NCI-H2029 treated with DMSO at 0.1 percent for 48 hours (cell line): ENCODE results near the gene UGT1A7.

Source experiments
- DNase-seq: peaks from one replicate; lab custom pipeline; 2025; lab: John Stamatoyannopoulos, UW

The UGT1A7 gene

DNA sequence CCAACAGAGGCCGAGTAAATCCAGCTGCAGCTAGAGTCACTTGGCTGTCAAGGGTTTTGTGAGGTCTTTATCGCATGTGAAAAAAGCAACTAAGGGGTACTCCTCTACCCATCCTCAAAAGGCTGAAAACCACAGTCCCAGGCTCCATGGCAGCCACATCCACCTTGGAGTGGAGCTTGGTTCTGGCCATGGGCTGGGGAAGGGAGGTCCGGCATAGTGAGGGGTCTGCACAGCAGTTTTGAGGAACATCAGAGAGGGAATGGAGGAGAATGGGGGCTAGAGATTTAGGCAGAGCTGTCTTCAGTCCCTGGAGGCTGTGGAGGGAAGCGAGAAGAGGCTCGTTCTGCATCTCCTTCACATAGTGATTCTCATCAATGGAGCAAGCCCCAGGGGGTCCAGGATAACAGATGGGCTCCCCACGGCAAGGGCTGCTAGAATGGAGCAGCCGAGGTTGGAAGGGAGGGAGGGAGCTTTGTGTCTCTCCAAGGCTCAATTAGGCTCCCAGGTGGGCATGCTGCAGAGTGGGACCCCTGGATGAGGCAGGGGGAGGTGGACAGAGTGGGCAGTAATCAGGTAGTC, 117.5 kb downstream of the UGT1A7 start:
- DNase-seq = no peak

GRCh38 chr2:233799716-233800115, 118.0 kb downstream of the UGT1A7 start:
- no peak for DNase-seq

- no peak for DNase-seq
These were observed 118.5 kb downstream of the UGT1A7 start for GRCh38 chr2:233800208-233800607.

GRCh38 chr2:233801357-233802131, 119.8 kb downstream of the UGT1A7 start:
- DNase-seq = no peak

- no peak for DNase-seq
These were observed 120.6 kb downstream of the UGT1A7 start for GRCh38 chr2:233802132-233802815.

DNA sequence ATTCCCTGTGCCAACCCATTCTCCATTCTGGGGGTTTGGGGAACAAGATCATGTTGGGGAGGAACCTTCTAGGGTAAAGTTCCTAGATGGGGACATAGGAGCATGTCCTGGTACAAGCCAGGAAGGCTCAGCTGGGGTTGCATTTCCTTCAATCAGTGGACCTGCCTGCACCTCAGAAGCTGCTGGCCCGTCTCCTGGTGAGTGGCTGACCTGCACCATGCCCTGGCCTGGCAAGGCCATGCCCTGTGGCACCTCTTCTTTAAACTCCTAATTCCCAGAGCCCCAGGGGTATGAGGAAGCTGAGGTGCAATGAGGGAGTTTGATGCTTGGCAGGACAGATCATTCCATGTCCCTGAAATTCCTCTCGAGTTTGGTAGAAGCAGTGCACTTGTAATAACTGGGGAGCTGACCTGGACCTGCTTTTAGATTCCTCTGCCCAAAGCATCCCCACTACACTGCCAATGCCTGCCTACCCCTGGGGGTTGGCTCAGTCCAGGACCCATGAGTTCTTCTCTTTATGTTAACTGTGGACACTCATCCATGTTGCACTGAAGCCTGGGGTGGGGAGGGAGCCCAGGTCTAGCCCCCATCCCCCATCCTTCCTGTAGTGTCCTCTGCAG, 121.7 kb downstream of the UGT1A7 start:
- DNase-seq = no peak

GRCh38 chr2:233803994-233804393, 122.3 kb downstream of the UGT1A7 start:
- DNase-seq = no peak

GRCh38 chr2:233807215-233807865, 125.6 kb downstream of the UGT1A7 start:
- no peak for DNase-seq

DNA sequence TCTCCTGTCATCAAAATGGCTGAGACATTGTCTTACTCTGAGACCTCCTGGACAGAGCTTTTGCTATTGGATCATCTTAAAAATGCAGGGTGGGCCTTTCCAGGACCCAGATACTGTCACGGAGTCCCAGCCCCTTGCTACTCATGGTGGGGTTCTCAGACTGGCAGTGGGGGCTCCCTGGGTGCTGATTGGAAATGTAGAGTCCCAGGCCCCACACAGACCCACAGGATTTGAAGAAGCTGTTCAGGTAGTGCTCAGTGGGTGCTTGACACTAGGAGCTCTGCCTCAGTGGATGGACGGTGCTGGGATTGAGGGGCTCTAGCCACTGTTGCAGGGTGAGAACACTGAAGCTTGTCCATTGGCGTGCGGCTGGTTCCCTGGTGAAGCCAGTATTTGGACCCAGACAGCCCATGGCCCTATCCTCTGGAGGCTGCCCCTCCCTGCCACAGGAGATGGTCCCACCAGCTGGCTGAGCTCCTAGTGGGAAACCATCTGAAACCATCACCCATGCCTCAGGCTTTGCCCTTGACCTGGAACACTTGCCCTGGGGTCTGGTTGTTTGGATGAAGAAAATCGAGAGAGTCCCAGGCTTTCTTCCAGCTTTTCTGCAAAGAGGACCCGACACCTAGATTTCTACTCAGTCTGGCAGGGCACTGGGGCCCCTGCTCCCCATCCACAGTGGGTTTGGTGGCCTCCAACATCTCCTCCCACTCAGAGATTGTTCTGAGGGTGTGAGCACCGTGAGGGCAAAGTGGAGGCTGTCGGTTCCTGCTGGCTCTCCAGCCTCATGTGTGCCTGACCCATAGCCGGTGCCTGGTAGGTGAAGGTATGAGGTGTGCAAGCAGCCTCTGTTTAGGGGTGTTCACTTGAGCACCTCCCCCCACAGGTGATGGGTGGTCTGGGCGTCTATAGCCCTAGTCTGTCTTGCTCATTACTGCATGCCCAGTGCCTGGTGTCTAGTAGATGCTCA, 126.5 kb downstream of the UGT1A7 start:
- DNase-seq = no peak

DNA sequence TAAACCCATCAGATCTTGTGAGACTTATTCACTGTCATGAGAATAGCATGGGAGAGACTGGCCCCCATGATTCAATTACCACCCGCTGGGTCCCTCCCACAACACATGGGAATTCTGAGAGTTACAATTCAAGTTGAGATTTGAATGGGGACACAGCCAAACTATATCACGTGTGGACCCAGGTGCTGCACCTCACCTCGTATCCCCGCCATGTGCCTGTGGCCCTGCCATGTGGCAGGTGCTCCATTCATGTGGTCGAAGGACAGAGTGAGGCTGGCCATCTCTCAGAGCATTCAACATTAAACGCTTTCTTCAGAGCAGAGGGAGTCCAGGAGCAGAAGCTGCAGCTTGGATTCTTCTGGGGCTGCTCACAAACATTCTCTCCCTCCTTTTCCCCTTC, 128.7 kb downstream of the UGT1A7 start:
- no peak for DNase-seq

- no peak for DNase-seq
These were observed 129.4 kb downstream of the UGT1A7 start for GRCh38 chr2:233811087-233811486.

- no peak for DNase-seq
These were observed 130.0 kb downstream of the UGT1A7 start for GRCh38 chr2:233811732-233812131.

DNA sequence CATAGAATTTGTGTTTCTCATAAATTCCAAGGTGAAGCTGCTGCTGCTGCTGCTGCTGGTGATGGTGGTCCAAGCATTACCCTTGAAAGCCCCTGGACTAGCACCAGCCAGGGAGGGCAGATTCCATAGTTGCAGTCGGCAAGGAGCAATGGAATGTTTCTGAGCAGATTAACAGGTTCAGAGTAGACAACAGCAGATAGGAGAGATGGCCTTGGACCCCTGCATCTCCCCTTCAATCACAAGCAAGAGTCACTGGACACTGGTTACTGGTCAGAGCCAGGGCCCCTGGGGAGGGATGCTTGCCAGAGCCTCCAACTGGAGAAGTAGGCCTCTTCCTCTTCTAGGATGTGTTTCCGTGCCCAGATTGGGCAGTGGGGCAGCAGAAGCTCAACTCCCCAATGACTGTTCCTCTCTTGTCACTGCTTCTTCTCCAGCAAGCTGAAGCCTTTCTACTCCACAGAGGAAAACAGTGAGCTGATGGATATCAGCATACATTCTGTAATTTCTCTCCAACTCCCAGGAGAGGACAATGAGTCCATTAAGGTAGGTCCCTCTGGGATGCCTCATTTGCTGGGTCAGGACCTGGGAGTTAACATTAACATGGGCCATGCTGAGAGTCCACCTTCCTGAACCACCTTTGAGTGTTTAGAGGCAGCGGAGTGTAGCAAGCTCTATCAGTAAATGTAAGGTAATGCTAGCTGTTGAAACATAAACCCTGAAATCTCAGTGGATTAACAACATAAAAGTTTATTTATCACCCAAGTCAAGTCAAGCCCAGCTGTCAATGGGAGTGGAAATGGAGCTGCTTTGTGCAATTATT, 131.7 kb downstream of the UGT1A7 start:
- DNase-seq = no peak

- DNase-seq = no peak
These were observed 132.5 kb downstream of the UGT1A7 start for GRCh38 chr2:233814056-233814835.

GRCh38 chr2:233815861-233816260, 134.2 kb downstream of the UGT1A7 start:
- DNase-seq = no peak

DNA sequence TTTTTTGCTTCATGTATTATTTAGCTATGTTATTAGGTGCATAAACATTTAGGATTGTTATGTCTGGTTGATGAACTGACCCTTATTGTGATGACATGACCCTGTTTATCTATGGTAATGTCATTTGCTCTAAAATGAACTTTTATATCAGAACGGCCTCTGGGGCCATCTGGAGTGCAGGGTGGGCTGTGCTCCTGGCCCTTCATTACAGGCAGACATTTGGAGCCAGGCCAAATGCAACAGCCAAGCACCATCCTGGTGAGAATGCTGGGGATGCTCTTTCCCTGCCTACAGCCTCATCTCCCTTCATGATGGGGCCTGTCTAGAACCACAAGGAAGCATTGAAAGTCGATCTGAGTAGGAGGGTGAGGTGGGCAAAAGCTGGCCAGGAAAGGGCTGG, 134.6 kb downstream of the UGT1A7 start:
- DNase-seq = no peak

GRCh38 chr2:233816771-233817170, 135.1 kb downstream of the UGT1A7 start:
- no peak for DNase-seq

GRCh38 chr2:233817361-233817911, 135.7 kb downstream of the UGT1A7 start:
- DNase-seq = no peak

GRCh38 chr2:233817995-233818638, 136.4 kb downstream of the UGT1A7 start:
- no peak for DNase-seq
